Skeletal muscle cell (primary cell): ENCODE measurements around the gene DAP.
"Not testable (repeated sequence)": the region's sequence is repeated elsewhere in the genome, so short reads cannot be mapped to it uniquely, and the experiment has no call there.

Source experiments
- DNase-seq: peaks from one replicate; pipeline ENCODE4 v3.0.0-alpha.2; 2010; ENCODE audit warnings: low read depth
- H3K4me3 ChIP-seq: 2 replicates; pipeline ENCODE4 v1.5.1; 2011; ENCODE audit warnings: low read depth, mild to moderate bottlenecking, control low read depth, low read length, moderate library complexity

Gene DAP

DNA sequence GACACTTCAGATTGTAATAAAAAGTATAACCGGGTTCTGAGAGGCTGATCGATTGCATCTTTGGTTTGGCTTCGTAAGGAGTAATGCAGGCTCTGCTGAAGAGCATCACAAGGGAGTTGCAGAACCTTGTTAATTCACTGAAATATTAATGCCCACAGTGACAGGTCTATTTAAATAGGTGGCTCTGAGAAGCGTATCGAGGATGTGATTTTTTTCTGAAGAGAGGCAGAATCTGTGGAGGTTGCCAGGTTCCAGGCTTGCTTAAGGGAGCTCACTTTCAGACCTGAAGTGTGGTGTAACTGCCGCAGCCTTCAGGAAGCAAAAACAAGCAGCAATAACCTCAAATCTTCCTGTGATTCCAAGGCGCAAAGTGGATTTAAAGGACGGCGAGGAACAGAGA is 116.8 kb downstream of the DAP start:
- no peak for DNase-seq
- no peak overlapping the region for H3K4me3 ChIP-seq

DNA sequence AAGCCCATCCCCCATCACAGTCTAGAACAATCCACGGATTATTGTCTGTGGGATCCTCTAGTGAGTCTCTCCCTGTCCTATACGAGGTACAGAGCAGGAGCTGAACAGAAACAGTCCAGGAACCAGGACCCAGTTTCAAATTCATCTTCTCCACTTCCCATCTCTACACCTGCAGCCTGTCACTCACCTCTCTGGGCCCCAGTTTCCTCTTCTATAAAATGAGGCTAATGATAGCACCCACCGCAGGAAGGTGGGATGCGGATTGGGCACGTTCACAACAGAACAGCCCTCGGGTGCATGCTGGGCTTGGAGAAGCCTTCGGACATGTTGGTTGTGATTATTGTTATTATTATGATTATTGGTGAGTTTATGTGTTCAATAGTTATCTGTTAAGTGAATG is 118.7 kb downstream of the DAP start:
- no peak overlapping the region for H3K4me3 ChIP-seq
- no peak for DNase-seq

DNA sequence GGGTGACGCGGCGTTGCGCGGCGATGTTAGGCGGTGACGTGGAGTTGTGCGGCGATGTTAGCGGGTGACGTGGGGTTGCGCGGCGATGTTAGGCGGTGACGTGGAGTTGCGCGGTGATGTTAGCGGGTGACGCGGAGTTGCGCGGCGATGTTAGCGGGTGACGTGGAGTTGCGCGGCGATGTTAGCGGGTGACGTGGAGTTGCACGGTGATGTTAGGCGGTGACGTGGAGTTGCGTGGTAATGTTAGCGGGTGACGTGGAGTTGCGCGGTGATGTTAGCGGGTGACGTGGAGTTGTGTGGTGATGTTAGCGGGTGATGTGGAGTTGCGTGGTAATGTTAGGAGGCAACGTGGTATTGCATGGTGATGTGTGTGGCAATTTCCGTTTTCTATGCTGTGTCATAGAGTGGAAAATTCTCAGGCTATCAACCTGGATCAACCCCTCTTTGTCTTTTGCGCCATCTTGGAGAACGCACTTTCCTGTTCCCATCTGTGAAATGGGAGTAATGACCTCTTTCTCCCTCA is 121.1 kb downstream of the DAP start:
- H3K4me3 ChIP-seq: no peak overlapping the region
- DNase-seq: no peak

DNA sequence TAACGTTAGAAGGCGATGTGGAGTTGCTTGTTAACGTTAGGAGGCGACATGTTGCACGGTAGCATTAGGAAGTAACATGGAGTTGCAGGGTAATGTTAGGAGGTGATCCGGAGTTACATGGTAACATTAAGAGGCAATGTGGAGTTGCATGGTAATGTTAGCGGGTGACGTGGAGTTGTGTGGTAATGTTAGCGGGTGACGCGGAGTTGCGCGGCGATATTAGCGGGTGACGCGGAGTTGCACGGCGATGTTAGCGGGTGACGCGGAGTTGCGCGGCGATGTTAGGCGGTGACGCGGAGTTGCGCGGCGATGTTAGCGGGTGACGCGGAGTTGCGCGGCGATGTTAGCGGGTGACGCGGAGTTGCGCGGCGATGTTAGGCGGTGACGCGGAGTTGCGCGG is 122.3 kb downstream of the DAP start:
- H3K4me3 ChIP-seq, DNase-seq: not testable (repeated sequence)

DNA sequence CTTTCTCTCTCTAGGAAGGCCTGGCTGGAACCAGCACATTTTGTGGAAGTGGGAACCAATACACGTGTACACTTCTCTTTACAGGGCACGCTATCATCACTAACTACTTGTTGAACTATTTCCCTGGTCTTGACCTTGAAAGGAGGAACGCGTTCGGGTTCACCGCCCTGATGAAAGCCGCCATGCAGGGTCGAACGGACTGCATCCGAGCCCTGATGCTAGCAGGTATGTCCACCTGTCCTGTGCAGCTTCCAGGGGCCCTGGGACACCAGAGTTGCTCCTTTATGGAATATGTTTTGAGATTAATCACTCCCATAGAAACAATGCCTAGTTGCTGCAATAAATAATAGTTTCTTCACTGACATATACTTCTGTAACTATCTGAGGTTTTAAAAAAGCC is 123.1 kb downstream of the DAP start:
- no peak for DNase-seq
- no peak overlapping the region for H3K4me3 ChIP-seq

DNA sequence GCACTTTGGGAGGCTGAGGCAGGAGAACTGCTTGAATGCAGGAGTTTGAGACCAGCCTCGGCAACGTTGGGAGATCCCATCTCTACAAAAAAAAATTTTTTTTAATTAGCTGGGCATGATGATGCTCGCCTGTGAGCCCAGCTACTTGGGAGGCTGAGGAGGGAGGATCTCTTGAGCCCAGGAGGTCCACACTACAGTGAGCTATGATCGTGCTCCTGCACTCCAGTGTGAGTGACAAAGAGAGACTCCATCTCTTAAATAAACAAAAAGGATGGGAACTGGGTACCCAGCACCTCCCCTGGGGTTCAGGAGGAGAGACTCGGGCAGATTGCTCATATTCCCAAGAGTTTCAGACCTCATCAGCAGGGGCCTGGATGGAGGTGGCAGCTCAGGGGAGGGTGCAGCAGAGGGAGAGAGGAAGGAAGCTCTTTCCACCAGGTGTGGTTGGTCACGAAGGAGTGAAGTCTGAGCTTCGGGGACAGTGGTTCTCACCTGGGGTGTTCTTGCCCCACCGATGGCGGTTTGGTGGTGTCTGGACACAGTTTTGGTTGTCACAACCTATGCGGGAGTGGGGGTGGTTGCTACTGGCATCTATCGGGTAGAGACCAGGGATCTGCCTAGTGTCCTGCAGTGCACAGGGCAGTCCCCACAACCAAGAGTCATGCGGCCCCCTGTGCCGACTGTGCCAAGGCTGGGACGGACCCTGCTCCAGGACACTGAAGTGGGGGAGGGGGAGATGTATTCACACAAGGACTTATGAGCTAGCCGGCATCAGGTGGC is 124.5 kb downstream of the DAP start:
- H3K4me3 ChIP-seq: no peak overlapping the region
- no peak for DNase-seq

DNA sequence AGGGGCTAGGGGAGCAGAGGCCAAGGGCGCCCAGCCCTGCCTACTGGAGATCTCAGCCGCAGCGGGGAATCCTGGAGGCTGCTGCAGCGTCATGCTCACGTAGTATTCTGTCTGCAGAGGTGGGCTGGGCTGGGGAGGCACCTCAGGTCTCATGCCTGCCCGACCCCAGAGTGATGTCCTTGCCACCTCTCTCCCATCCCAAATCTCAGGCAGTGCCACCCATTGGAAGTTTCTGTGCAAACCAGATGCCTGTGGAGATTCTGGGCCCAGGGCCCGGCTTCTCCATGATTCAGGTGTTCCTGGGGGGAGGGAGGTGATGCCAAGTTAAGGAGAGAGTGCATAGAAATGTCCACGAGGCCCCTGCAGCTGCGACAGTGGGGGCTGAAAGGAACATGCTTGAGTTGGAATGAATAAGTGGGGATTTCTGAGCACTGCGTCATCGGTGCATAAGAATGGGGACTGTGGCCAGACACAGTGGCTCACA is 125.1 kb downstream of the DAP start:
- no peak overlapping the region for H3K4me3 ChIP-seq
- no peak for DNase-seq

DNA sequence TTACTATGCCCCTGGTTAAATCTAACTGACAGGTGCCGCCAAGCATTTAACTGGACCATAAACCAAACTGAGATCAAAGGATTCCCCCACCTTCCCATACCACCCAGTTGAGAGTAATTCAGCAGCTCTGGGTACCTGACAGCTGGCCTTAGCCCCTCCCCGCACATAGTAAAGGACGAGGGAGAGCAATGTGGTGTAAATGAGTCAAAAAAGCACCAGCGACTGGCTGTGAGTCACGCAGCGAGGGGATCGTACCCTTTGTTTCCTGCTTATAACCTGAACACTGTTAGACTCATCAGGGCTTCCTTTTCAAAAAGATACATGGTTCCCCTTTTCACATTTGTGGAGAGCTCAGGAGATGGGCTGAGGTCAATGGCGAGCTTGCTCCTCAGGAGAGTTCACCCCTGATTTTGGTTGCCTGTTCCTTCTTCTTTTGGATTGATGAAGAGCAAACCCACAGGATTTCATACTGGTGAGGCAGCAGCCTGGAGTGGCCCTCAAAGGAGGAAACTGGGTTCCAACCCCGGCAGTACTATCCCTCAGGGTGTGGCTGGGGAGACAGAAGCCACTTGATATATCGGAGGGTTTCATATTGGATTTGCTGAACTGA is 125.7 kb downstream of the DAP start:
- DNase-seq: peak; percentile 17
- H3K4me3 ChIP-seq: no peak overlapping the region

DNA sequence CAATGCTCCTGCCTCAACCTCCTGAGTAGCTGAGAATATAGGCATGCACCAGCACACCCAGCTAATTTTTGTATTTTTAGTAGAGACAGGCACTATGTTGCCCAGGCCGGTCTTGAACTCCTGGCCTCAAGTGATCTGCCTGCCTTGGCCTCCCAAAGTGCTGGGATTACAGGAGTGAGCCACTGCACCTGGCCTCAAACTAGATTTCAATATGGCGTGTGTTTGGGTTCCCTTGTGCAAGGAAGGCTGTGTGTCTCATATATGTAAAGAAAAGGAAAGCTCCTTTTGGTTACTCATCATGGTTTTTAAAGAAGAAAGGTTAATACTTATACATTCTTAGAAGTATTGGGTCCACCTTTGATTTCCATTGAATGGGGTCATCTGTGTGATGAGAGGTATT is 126.5 kb downstream of the DAP start:
- H3K4me3 ChIP-seq: no peak overlapping the region
- no peak for DNase-seq

DNA sequence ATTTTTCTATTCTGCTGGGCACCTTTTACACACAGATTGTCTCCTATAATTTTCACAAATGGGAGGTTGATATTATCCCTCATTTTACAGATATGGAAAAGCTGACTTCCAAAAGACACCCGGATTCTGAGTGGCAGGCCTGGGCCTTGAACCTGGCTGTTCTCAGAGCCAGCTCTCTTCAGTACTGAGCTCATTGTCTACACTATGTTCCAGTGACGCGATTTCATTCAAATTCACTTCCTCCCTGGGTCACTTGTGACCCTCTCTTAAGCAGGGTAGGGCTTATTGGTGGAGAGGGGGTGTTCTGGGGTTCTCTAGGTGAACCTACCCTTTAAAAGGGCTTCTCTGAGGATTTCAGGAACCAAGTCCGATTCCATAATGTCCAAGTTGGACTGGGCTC is 127.0 kb downstream of the DAP start:
- H3K4me3 ChIP-seq: no peak overlapping the region
- no peak for DNase-seq

DNA sequence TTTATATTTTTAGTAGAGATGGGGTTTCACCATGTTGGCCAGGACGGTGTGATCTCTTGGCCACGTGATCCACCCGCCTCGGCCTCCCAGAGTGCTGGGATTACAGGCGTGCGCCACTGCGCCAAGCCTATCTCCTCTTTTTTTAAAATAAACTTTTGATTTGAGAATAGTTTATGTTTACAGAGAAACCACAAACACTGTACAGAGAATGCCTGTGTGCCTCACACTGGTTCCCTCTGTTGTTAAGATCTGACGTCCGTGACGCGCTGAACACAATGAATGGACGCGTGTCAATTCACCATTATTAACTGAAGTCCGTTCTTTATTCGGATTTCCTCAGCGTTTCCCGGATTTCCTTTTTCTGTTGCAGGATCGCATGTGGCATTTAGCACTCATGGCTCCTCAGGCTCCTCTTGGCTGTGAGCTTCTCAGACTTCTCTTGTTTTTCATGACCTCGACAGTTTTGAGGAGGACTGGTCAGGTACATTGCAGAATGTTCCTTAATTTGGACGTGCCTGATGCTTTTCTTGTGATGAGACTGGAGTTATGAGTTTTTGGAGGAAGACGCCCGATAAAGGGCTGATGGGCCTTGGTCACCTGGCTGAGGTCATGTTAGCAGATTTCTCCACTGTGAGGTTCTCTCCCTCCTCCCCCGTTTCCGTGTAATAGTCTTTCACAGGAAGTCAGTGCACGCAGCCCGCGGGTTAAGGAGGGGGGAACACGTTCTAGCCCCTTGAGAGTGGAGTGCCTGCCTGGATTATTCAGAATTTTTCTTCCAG is 127.6 kb downstream of the DAP start:
- no peak overlapping the region for H3K4me3 ChIP-seq

DNA sequence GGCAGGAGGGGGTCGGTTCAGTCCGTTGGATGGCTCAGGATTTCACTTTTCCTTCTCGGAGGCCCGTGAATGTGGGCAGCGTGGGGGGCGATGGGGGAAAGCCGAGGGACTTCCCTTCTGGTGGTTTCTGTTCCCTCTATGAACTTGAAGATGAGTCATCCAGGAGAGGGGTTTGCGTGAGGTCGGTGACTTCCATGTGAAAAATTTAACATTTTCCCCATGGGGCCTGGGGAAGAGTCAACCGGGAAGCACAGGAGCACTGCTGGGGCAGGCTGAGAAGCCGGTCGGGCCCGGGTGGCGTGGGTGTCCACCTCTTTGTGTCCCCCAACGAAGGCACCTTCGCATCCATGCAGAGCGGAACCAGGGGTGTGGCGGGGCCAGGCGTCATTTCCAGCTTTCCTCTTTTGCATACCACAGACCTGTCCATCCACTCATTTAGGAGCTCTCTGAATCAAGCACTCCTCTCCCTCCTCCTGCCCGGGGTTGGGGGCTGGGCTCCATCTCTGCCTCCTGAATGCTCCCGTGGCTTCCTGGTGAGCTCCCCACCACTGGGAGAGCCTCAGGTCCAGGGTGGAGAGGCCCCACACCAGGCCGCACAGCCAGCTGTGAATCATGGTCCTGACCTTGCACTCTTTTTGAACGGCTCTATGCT is 128.8 kb downstream of the DAP start:
- peak; percentile 43 for DNase-seq
- H3K4me3 ChIP-seq: no peak overlapping the region

More for the DNA sequence above, 127.6 kb downstream of the DAP start:
- no peak for DNase-seq

DNA sequence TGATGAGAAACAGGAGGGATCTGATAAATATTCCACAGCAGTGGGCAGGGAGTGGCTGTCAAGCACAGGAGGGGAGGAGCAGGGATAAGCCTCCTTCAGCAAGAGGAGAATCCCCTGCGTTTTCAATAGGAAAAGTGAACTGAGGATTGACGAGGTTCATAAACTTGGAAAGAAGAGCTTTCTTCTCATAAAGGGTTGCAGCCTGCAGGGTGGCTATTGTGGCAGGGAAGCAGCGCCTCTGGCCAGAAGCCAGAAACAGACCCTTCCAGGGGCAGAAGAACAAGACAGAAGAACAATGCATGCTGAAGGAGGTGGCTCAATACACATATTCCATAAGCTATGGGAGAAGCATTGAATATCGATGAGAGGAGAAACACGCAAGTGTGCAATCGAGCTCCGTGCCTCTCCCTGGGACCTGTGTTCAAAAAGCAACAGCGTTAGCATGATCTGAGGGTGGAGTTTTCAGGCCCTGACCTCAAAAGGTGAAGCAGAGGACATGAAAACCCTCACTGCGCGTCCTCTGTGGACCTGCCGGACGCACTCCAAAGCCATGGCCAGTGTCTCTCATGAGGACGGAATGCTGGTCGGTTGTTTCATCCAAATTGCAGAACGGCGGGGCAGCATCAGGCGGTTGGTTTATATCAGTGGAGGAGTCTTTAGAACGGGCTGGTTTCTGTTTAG is 129.6 kb downstream of the DAP start:
- no peak for DNase-seq
- H3K4me3 ChIP-seq: no peak overlapping the region

DNA sequence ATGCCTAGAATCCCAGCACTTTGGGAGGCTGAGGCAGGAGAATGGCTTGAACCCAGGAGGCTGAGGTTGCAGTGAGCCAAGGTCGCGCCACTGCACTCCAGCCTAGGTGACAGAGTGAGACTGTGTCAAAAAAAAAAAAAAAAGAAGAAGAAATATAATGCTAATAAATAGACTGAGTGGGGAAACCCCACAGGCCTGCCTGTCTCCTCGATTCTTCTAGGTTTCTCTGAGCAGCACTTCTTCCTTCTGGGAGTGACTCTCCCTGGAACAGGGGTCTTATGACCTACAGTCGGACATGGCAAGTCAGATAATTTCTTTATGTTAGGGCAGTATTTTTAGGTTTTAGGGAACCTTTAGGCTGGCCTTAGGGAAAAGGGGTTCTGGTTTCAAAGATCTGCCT is 130.3 kb downstream of the DAP start:
- not testable (repeated sequence) for DNase-seq, H3K4me3 ChIP-seq

DNA sequence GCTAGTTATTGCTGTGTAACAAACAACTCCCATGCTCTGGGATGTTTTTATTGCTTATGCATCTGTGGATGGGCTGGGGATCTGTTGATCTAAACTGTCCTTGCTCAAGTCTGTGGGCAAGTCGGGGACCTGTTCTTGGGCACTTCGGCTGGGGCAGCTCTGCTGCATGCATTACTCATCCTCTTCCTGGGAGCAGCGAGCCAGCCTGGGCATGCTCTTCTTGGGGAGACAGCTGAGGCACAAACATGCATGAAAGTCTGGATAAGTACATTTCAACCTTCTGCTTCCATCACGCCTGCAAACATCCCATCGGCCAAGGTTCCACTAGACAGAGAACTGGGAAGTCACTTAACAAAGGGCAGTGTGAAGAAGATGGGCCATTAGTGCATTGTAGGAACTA is 130.9 kb downstream of the DAP start:
- H3K4me3 ChIP-seq: no peak overlapping the region
- no peak for DNase-seq

DNA sequence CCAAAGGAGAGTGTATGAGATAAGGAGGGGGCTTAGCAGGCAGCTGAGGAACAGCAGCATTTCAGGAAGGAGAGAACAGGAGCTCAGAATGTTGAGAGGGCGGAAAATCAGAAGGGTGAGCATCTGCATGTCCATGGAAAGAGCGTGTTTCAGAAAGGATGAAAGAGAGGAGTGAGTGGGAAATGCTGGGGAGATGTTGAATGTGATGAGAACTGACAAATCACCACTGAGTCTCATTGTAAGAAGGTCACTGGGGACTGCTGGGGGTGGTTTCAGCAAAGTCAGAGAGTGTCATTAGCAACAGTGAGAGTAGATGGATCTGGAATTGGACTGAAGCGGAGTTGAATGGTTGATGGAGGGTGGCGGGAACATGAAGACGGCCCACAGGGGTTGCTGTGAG is 131.4 kb downstream of the DAP start:
- no peak for DNase-seq
- no peak overlapping the region for H3K4me3 ChIP-seq
